ENCODE data around the gene FKBP4.

DNA sequence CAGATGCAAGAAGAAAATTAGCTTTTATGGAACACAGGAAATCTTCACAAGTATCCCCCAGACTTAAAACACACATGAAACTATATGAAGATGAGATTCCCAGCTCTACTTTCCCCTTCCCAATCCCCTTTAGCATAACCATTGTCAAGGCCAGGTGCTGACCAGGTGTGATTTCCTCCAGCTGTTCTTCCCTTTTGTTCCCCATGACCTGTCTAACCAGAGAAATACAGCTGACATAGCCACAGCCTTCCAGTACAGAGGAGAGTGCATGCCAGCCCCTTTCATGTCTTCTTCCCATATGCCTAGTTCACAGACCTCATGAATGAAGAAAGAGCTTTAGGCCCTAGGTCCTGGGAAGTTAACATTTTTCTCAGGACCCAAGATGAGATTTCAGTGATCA is 43.5 kb upstream of the FKBP4 start:
- TF ChIP-seq, protein P1, sequence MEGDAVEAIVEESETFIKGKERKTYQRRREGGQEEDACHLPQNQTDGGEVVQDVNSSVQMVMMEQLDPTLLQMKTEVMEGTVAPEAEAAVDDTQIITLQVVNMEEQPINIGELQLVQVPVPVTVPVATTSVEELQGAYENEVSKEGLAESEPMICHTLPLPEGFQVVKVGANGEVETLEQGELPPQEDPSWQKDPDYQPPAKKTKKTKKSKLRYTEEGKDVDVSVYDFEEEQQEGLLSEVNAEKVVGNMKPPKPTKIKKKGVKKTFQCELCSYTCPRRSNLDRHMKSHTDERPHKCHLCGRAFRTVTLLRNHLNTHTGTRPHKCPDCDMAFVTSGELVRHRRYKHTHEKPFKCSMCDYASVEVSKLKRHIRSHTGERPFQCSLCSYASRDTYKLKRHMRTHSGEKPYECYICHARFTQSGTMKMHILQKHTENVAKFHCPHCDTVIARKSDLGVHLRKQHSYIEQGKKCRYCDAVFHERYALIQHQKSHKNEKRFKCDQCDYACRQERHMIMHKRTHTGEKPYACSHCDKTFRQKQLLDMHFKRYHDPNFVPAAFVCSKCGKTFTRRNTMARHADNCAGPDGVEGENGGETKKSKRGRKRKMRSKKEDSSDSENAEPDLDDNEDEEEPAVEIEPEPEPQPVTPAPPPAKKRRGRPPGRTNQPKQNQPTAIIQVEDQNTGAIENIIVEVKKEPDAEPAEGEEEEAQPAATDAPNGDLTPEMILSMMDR (optimal IDR thresholded peaks at IDR 0.05 in 1 of 3, IDR thresholded peaks at IDR 0.05 in 1 of 3, conservative IDR thresholded peaks at IDR 0.05 in 1 of 3; ENCODE audit: extremely low read depth in 1 of 3, insufficient read depth in 2 of 3, low read length in 3 of 3): no peak
- TF ChIP-seq EZH2 (IDR thresholded peaks at IDR 0.05; ENCODE audit: low read length): no peak

Measured in keratinocyte (primary cell).